Endothelial cell of umbilical vein (primary cell): ENCODE measurements around the gene FBXO48.

Experiments
- EZH2 ChIP-seq: IDR thresholded peaks from 2 replicates; pipeline ENCODE4 v1.6.1; 2012; ENCODE audit warnings: borderline replicate concordance, low read depth, mild to moderate bottlenecking, moderate library complexity, low read length, inconsistent platforms; ENCODE audit not compliant: severe bottlenecking
- FOS ChIP-seq: IDR thresholded peaks from 2 replicates; pipeline ENCODE4 v1.6.1; 2011; ENCODE audit warnings: mild to moderate bottlenecking, low read length, moderate library complexity, borderline replicate concordance; ENCODE audit not compliant: insufficient read depth
- JUN ChIP-seq: IDR thresholded peaks from 2 replicates; pipeline ENCODE4 v1.6.1; 2011; ENCODE audit warnings: borderline replicate concordance, low read depth; ENCODE audit not compliant: insufficient read length, insufficient read depth
- MYC ChIP-seq: IDR thresholded peaks from one replicate; pipeline ENCODE4 v1.6.1; 2011; ENCODE audit warnings: mild to moderate bottlenecking, low read depth, low read length
- POLR2A ChIP-seq: IDR thresholded peaks from 2 replicates; pipeline ENCODE4 v1.6.1; 2012; ENCODE audit warnings: low read depth, mild to moderate bottlenecking, control low read depth, low read length
- POLR2AphosphoS5 ChIP-seq: IDR thresholded peaks from 2 replicates; pipeline ENCODE4 v1.6.1; 2012; ENCODE audit warnings: low read depth, mild to moderate bottlenecking, control low read depth, low read length, moderate library complexity; ENCODE audit not compliant: insufficient read depth
- TF ChIP-seq, protein P1 (sequence below), 2 donors: IDR thresholded peaks; 1 replicate in 1 of 2; 2 replicates in 1 of 2; pipeline ENCODE4 v1.5.1; 2011; ENCODE audit warnings: low read length in 2 of 2, mild to moderate bottlenecking in 2 of 2, moderate library complexity in 2 of 2, control low read depth in 1 of 2, inconsistent platforms in 1 of 2, low read depth in 1 of 2; ENCODE audit not compliant: insufficient read depth in 1 of 2; ENCODE audit errors: extremely low read depth in 1 of 2
- TF ChIP-seq, protein P2 (sequence below): IDR thresholded peaks from 2 replicates; pipeline ENCODE4 v1.6.1; 2011; ENCODE audit not compliant: insufficient read depth, insufficient read length

DNA sequence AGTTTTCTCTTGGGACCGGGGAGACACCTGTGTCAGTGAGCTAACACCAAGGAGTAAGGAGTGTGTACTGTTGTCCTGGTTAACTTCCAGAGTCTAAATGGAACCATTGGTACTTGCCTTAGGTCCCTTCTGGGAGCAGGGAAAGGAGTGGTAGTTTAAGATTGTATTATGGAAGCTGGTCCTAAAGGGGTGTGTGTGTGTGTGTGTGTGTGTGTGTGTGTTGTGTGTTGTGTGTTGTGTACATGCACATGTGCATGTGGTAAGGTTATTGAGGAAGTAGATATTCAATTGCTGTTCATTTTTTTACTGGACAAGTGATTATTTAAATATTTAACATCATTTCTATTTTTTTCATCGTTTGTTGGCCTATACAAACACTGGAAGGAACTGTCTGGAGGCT is 1.7 kb upstream of the FBXO48 start:
- TF ChIP-seq, protein P1, sequence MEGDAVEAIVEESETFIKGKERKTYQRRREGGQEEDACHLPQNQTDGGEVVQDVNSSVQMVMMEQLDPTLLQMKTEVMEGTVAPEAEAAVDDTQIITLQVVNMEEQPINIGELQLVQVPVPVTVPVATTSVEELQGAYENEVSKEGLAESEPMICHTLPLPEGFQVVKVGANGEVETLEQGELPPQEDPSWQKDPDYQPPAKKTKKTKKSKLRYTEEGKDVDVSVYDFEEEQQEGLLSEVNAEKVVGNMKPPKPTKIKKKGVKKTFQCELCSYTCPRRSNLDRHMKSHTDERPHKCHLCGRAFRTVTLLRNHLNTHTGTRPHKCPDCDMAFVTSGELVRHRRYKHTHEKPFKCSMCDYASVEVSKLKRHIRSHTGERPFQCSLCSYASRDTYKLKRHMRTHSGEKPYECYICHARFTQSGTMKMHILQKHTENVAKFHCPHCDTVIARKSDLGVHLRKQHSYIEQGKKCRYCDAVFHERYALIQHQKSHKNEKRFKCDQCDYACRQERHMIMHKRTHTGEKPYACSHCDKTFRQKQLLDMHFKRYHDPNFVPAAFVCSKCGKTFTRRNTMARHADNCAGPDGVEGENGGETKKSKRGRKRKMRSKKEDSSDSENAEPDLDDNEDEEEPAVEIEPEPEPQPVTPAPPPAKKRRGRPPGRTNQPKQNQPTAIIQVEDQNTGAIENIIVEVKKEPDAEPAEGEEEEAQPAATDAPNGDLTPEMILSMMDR (IDR thresholded peaks at IDR 0.05; ENCODE audit: extremely low read depth in 1 of 2, insufficient read depth in 1 of 2, low read depth in 1 of 2, low read length in 2 of 2), result no peak
- TF ChIP-seq POLR2A (no peak), MYC (no peak), JUN (no peak), EZH2 (no peak), POLR2AphosphoS5 (no peak), FOS (no peak)
- TF ChIP-seq, protein P2, sequence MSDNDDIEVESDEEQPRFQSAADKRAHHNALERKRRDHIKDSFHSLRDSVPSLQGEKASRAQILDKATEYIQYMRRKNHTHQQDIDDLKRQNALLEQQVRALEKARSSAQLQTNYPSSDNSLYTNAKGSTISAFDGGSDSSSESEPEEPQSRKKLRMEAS, result no peak
